Neutrophil (primary cell): ENCODE results near the gene EI24.
"Not testable (repeated sequence)": the region's sequence is repeated elsewhere in the genome, so short reads cannot be mapped to it uniquely, and the experiment has no call there.

Experiments used
- H3K27ac ChIP-seq: fragments of 200-600 bp; sonication (generic); 2 replicates; pipeline ENCODE4 v1.5.1; 2016; ENCODE audit warnings: mild to moderate bottlenecking, moderate library complexity
- H3K27me3 ChIP-seq: fragments of 200-600 bp; sonication (generic); 2 replicates; pipeline ENCODE4 v1.6.0; 2016; ENCODE audit warnings: mild to moderate bottlenecking
- H3K36me3 ChIP-seq: fragments of 200-600 bp; sonication (generic); 2 replicates; pipeline ENCODE4 v1.5.1; 2017
- H3K4me1 ChIP-seq, 2 experiments: fragments of 200-600 bp in 1 of 2; sonication (generic) in 1 of 2; 1 replicate in 1 of 2; 2 replicates in 1 of 2; pipeline versions ENCODE4 v1.5.1 to v1.6.1; 2013 to 2016; ENCODE audit warnings: low read depth in 1 of 2, low read length in 1 of 2, mild to moderate bottlenecking in 1 of 2, moderate library complexity in 1 of 2; ENCODE audit not compliant: control insufficient read depth in 1 of 2, insufficient read depth in 1 of 2
- H3K4me3 ChIP-seq, 2 experiments: fragments of 200-600 bp in 1 of 2; sonication (generic) in 1 of 2; 1 replicate in 1 of 2; 2 replicates in 1 of 2; pipeline ENCODE4 v1.5.1; 2013 to 2016; ENCODE audit warnings: low read depth in 1 of 2, low read length in 1 of 2, mild to moderate bottlenecking in 1 of 2, moderate library complexity in 1 of 2
- H3K9me3 ChIP-seq: fragments of 200-600 bp; sonication (generic); 2 replicates; pipeline ENCODE4 v1.5.1; 2016
- CTCF ChIP-seq: fragments of 200-600 bp; sonication (generic); IDR thresholded peaks from 2 replicates; pipeline ENCODE4 v1.5.1; 2016; ENCODE audit warnings: antibody characterized with exemption

Gene EI24

GRCh38 chr11:125569915-125570621 is 791 bp downstream of the EI24 start:
- Histone ChIP-seq H3K27me3 (no peaks in the 10 kb centered on the region), H3K4me3 (peak overlapping the region; percentile 69 to 71), H3K4me1 (peaks cover 10 to 14% of the 10 kb centered on the region in 2 experiments), H3K9me3 (no peaks in the 10 kb centered on the region), H3K27ac (peak overlapping the region; percentile 52), H3K36me3 (peaks cover 15% of the 10 kb centered on the region)
- TF ChIP-seq CTCF, result no peak

- Histone ChIP-seq H3K27me3 (no peaks in the 10 kb centered on the region), H3K4me3 (no peak overlapping the region), H3K36me3 (peaks cover 22% of the 10 kb centered on the region), H3K9me3 (no peaks in the 10 kb centered on the region), H3K4me1 (peaks cover 10 to 14% of the 10 kb centered on the region in 2 experiments), H3K27ac (no peak overlapping the region)
- no peak for TF ChIP-seq CTCF
Measured at GRCh38 chr11:125570952-125571351, 1.7 kb downstream of the EI24 start.

- no peak for TF ChIP-seq CTCF
Measured at GRCh38 chr11:125572916-125573315, 3.6 kb downstream of the EI24 start.

GRCh38 chr11:125577181-125577580 is 7.9 kb downstream of the EI24 start:
- not testable (repeated sequence) for H3K27me3 ChIP-seq, H3K4me3 ChIP-seq, H3K4me1 ChIP-seq, H3K27ac ChIP-seq, H3K9me3 ChIP-seq
- peaks cover 70% of the 10 kb centered on the region for H3K36me3 ChIP-seq

More at GRCh38 chr11:125572916-125573315, 3.6 kb downstream of the EI24 start:
- H3K9me3 ChIP-seq, result no peaks in the 10 kb centered on the region
- no peak overlapping the region for H3K4me3 ChIP-seq
- peaks cover 10 to 14% of the 10 kb centered on the region in 2 experiments for H3K4me1 ChIP-seq
- H3K27ac ChIP-seq, result no peak overlapping the region
- no peaks in the 10 kb centered on the region for H3K27me3 ChIP-seq
- peaks cover 40% of the 10 kb centered on the region for H3K36me3 ChIP-seq

- Histone ChIP-seq H3K4me3 (no peak overlapping the region), H3K27me3 (no peaks in the 10 kb centered on the region), H3K27ac (no peak overlapping the region), H3K36me3 (peaks cover 82% of the 10 kb centered on the region), H3K4me1 (no peaks in the 10 kb centered on the region), H3K9me3 (no peaks in the 10 kb centered on the region)
- TF ChIP-seq CTCF, result no peak
Measured at GRCh38 chr11:125578783-125579182, 9.5 kb downstream of the EI24 start.

- Histone ChIP-seq H3K4me3 (no peak overlapping the region), H3K36me3 (peaks cover 73% of the 10 kb centered on the region), H3K27ac (no peak overlapping the region), H3K9me3 (no peaks in the 10 kb centered on the region), H3K27me3 (no peaks in the 10 kb centered on the region), H3K4me1 (no peaks in the 10 kb centered on the region)
- no peak for TF ChIP-seq CTCF
Measured at GRCh38 chr11:125579811-125580210, 10.5 kb downstream of the EI24 start.
